Mesenchymal stem cell (in vitro differentiated cells and primary cell): Measurements from ENCODE around the gene ATP6V1G2. TPM values are rescaled to one million over a fixed set of nuclear protein-coding genes. Genes with fewer than 3 reads are reported as not detected.

Source experiments
- small RNA-seq: library from polyadenylated mRNA; stranded (forward); fragments of <200 nt; extraction: miRNeasy Mini kit (QIAGEN cat#:217004); gene quantifications from one replicate; pipeline ENCODE3, GENCODE V24; 2013; ENCODE audit warnings: low read depth

The ATP6V1G2 gene

Small RNA genes lying within 50 kb of the gene (small RNA-seq; reads per million reads assigned to genes)
- gene AL663061.1 = not detected
- gene RF00019 = not detected
- 154 reads per million, percentile 93 among the genes with 10 or more reads in this experiment for gene SNORD117
- gene SNORD84 = not detected
